Activated naive CD4-positive, alpha-beta T cell treated with anti-CD3 and anti-CD28 coated beads, Interleukin-2, amount 10 ng/mL, durations not matched to agents 5 hours and 36 hours (primary cell): Measurements from ENCODE around the gene FAM181A. TPM values are rescaled to one million over a fixed set of nuclear protein-coding genes. Genes with fewer than 3 reads are reported as not detected.

ENCODE experiments used
- microRNA-seq: library from miRNA; unstranded; fragments of <30 nt; microRNA quantifications from one replicate; pipeline ENCODE4 v1.2.0, GENCODE V29; 2022; ENCODE audit warnings: borderline microRNAs expressed, borderline replicate concordance
- total RNA-seq, 2 experiments: library from RNA; stranded (reverse); gene quantifications; one replicate each; pipeline ENCODE4 v1.2.3, GENCODE V29; 2021

The FAM181A gene
- total RNA-seq: not detected

GRCh38 chr14:93926873-93927799 lies at the start of gene FAM181A:
Gene FAM181A, plus strand, starts transcription at chr14:93927344. Its CDS starts 942 bp downstream, at chr14:93928286.

GRCh38 chr14:93976477-93977057 lies 49.4 kb downstream of the FAM181A start, which contains the start of gene ASB2:
Gene ASB2, minus strand, starts transcription at chr14:93976570. Its CDS starts 12,031 bp downstream, at chr14:93964539.

Small RNAs within 50 kb of the gene (microRNA-seq; reads per million reads assigned to microRNA genes)
- gene MIR4506: not detected

Other genes with a start within 250 kb of the FAM181A start
- gene PRIMA1, start 138.9 kb upstream of the FAM181A start, total RNA-seq: not detected
- 10 to 100 TPM; 22.9 to 24.2 TPM for gene ASB2, start 49.2 kb downstream of the FAM181A start, total RNA-seq
- gene CCDC197, start 70.0 kb downstream of the FAM181A start, total RNA-seq: not detected
- gene OTUB2, start 99.0 kb downstream of the FAM181A start, total RNA-seq: 1 to 10 TPM; 1.8 to 2.4 TPM
- gene DDX24, start 153.9 kb downstream of the FAM181A start, total RNA-seq: 100 to 1,000 TPM; 198 to 201 TPM
- gene IFI27L1, start 154.0 kb downstream of the FAM181A start, total RNA-seq: 10 to 100 TPM; 25.3 to 25.7 TPM
- gene IFI27, start 183.4 kb downstream of the FAM181A start, total RNA-seq: 1 to 10 TPM; 1.6 to 3.4 TPM
- gene IFI27L2, start 202.3 kb downstream of the FAM181A start, total RNA-seq: 10 to 100 TPM; 82.9 to 87.0 TPM
- 1 to 10 TPM; 2.6 to 3.0 TPM for gene PPP4R4, start 247.0 kb downstream of the FAM181A start, total RNA-seq